Mammary epithelial cell (primary cell): ENCODE data around the gene CDC42EP5.

Experiments
- EZH2 ChIP-seq: IDR thresholded peaks from 2 replicates; pipeline ENCODE4 v1.6.1; 2012; ENCODE audit warnings: low read length, inconsistent platforms, borderline replicate concordance
- TF ChIP-seq, protein P1 (sequence below), 2 donors: IDR thresholded peaks in 1 of 2; conservative IDR thresholded peaks in 1 of 2; 2 replicates each; pipeline ENCODE4 v1.5.1; 2011 to 2012; ENCODE audit warnings: inconsistent platforms in 2 of 2, low read length in 2 of 2, mild to moderate bottlenecking in 2 of 2, control low read depth in 1 of 2, low read depth in 1 of 2; ENCODE audit not compliant: insufficient read depth in 1 of 2; ENCODE audit errors: extremely low read depth in 1 of 2

DNA sequence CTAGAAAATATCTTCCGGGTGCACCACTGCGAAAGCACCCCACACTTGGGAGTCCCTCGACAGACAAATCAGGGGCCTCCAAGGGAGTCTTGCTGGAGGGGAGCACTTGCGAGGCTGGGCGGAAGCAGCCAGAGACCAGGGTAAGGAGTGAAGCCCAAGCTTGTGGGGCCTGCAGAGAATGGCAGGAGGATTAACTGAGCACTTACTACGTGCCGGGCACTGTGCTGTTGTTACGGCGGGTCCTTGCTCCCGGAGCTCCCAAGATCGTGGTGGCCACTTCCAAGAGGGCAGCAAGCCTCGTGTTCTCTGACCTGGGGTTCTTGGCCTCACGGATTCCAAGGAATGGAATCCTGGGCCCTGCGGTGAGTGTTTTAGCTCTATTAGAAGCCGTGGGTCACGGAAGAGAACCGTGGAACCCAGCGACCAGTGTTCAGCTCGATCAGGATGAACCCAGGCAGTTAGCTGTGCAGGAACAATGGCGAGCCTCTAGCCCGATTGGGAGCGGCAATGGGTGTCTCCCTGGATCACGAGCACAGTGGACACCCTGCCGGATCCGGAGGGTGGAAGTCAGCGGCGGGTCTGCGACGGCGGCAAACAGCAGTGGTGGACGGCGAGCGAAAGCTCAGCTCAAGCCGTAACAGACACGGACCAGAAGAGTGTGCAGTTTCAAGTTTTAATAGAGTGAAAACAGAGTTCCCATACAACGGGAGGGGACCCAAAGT is 48.3 kb downstream of the CDC42EP5 start:
- TF ChIP-seq, protein P1, sequence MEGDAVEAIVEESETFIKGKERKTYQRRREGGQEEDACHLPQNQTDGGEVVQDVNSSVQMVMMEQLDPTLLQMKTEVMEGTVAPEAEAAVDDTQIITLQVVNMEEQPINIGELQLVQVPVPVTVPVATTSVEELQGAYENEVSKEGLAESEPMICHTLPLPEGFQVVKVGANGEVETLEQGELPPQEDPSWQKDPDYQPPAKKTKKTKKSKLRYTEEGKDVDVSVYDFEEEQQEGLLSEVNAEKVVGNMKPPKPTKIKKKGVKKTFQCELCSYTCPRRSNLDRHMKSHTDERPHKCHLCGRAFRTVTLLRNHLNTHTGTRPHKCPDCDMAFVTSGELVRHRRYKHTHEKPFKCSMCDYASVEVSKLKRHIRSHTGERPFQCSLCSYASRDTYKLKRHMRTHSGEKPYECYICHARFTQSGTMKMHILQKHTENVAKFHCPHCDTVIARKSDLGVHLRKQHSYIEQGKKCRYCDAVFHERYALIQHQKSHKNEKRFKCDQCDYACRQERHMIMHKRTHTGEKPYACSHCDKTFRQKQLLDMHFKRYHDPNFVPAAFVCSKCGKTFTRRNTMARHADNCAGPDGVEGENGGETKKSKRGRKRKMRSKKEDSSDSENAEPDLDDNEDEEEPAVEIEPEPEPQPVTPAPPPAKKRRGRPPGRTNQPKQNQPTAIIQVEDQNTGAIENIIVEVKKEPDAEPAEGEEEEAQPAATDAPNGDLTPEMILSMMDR (conservative IDR thresholded peaks at IDR 0.05 in 1 of 2, IDR thresholded peaks at IDR 0.05 in 1 of 2; ENCODE audit: extremely low read depth in 1 of 2, insufficient read depth in 1 of 2, low read depth in 1 of 2, low read length in 2 of 2), result no peak
- TF ChIP-seq EZH2, result no peak
